Panc1 (cell line): Measurements from ENCODE around the gene ALOX12. TPM values are rescaled to one million over a fixed set of nuclear protein-coding genes. Genes with fewer than 3 reads are reported as not detected.

Experiments
- ATAC-seq: fragments of 200-7000 bp; cut with Tn5 transposase; 2 replicates; pipeline ENCODE4 v1.9.1; 2020; ENCODE audit warnings: mild to moderate bottlenecking, moderate library complexity
- BruUV-seq: library from RNA; stranded (reverse); fragments of 400-500 nt; replicated peaks from 2 replicates; lab custom pipeline; 2021; lab: Mats Ljungman, UMichigan
- CTCF ChIA-PET: fragments of 300-600 bp; sonication (Branson Sonifier 250); formaldehyde crosslinking; loops from one replicate; lab custom pipeline; 2022; ENCODE audit warnings: antibody characterized with exemption; lab: Charles Lee
- POLR2A ChIA-PET: fragments of 300-600 bp; sonication (Branson Sonifier 250); formaldehyde crosslinking; loops from one replicate; lab custom pipeline; 2022; ENCODE audit warnings: antibody characterized with exemption; lab: Charles Lee
- DNase-seq: peaks from one replicate; pipeline ENCODE4 v3.0.0-alpha.2; 2010; ENCODE audit warnings: low read depth, low spot score
- H3K27ac ChIP-seq: 2 replicates; pipeline ENCODE4 v1.5.1; 2011; ENCODE audit warnings: mild to moderate bottlenecking, low read length, inconsistent platforms
- H3K27me3 ChIP-seq: fragments of 200-500 bp; sonication (Bioruptor generic); 2 replicates; pipeline ENCODE4 v1.6.0; 2014; ENCODE audit warnings: low read length, inconsistent platforms; ENCODE audit not compliant: control insufficient read depth, insufficient read depth
- H3K36me3 ChIP-seq: fragments of 200-500 bp; sonication (Bioruptor generic); 2 replicates; pipeline ENCODE4 v1.5.1; 2014; ENCODE audit warnings: inconsistent platforms, mild to moderate bottlenecking, low read length, moderate library complexity; ENCODE audit not compliant: control insufficient read depth, insufficient read depth
- H3K4me1 ChIP-seq: 2 replicates; pipeline ENCODE4 v1.5.1; 2011; ENCODE audit warnings: inconsistent platforms, mild to moderate bottlenecking, low read length, moderate library complexity; ENCODE audit not compliant: control insufficient read depth, insufficient read depth
- H3K4me3 ChIP-seq, 2 experiments: 2 replicates each; pipeline ENCODE4 v1.5.1; 2011 to 2012; ENCODE audit warnings: low read depth in 2 of 2, low read length in 2 of 2, mild to moderate bottlenecking in 2 of 2, inconsistent platforms in 1 of 2, moderate library complexity in 1 of 2
- H3K9me3 ChIP-seq: fragments of 200-500 bp; sonication (Bioruptor generic); 2 replicates; pipeline ENCODE4 v1.5.1; 2014; ENCODE audit warnings: low read depth, mild to moderate bottlenecking, inconsistent platforms, low read length, moderate library complexity; ENCODE audit not compliant: control insufficient read depth, insufficient read depth
- POLR2AphosphoS5 ChIP-seq: IDR thresholded peaks from 2 replicates; pipeline ENCODE4 v1.6.1; 2012; ENCODE audit warnings: mild to moderate bottlenecking, low read depth, low read length, moderate library complexity
- SIN3A ChIP-seq: IDR thresholded peaks from 2 replicates; pipeline ENCODE4 v1.6.1; 2012; ENCODE audit warnings: low read depth, mild to moderate bottlenecking, low read length, moderate library complexity, borderline replicate concordance; ENCODE audit not compliant: insufficient read depth
- TCF7L2 ChIP-seq: IDR thresholded peaks from 2 replicates; pipeline ENCODE4 v1.6.1; 2011; ENCODE audit warnings: mild to moderate bottlenecking, low read depth, low read length, inconsistent platforms
- in situ Hi-C: cut with HindIII; loops from 2 replicates; pipeline ENCODE4 v1.10.0; 2016; ENCODE audit warnings: low sequenced_read_pairs, low pct_unique_long_range_greater_than_20kb
- intact Hi-C: fragments of 100-400 bp; cut with micrococcal nuclease; formaldehyde crosslinking; loops from one replicate; pipeline ENCODE4 v1.10.0; 2022; ENCODE audit not compliant: unreplicated experiment
- total RNA-seq: library from RNA; stranded (reverse); gene quantifications from one replicate; pipeline ENCODE4 v1.2.1, GENCODE V29; 2021; ENCODE audit not compliant: unreplicated experiment
- TF ChIP-seq, protein P1 (sequence below): fragments of 450-650 bp; IDR thresholded peaks from 2 replicates; pipeline ENCODE4 v1.5.1; 2017; ENCODE audit warnings: mild to moderate bottlenecking
- TF ChIP-seq, protein P2 (sequence below), 2 experiments: IDR thresholded peaks; 2 replicates each; pipeline ENCODE4 v1.6.1; 2011 to 2012; ENCODE audit warnings: low read depth in 2 of 2, control low read depth in 1 of 2, low read length in 1 of 2, mild to moderate bottlenecking in 1 of 2, moderate library complexity in 1 of 2; ENCODE audit not compliant: insufficient read depth in 1 of 2

The ALOX12 gene
- total RNA-seq, 1 experiment from 2014 or later, result not detected

DNA sequence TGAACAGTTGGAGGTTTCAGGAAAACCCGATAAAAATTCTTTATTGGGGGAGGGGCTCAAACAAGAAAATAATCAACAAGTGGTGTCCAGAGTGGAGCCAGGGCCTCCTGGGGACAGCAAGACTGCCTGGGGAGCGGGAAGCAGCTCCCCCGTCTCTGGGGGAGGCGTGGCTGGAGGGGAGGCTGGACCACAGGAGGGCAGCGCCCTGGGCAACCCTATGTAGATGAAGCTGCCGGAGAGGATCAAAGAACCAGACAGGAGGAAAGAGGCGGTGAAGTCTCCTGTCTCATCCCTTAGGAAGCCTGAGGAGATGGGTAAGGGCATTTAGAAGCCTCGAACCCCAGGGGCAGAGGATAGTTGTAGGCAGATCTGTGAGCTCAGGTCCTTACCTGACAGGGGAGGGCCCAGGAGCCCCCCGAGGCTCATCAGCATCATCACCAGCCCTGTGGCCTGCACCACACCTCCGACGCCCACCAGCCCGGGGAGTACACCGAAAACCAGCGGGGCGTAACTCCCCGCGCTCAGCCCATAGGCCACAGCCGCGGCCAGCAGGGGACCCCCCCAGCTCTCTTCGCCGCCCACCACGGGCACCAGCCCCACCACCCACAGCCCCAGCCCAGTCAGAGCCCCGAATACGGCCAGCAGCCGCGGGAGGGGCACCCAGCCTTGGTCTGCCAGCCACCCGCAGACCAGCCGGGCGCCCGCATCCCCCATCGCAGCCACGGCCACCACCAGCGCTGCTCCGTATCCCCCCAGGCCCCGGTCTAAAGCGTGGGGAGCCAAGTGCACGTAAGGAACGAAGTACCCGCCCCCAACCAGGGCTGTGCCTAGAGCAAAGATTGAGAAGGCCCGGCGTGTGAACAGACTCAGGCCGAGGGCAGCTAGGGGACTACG is 46.0 kb downstream of the ALOX12 start:
- Histone ChIP-seq H3K36me3 (no peaks in the 10 kb centered on the region), H3K9me3 (no peaks in the 10 kb centered on the region), H3K4me1 (peaks cover 12% of the 10 kb centered on the region), H3K27ac (no peak overlapping the region), H3K27me3 (no peaks in the 10 kb centered on the region), H3K4me3 (no peak overlapping the region)
- no peak for ATAC-seq
- CTCF ChIA-PET, result no interaction called here
- intact Hi-C loops, result loop anchor here (10.0 kb wide), 1 partner anchor 123 kb away; no protein-coding TSS in a partner anchor
- DNase-seq, result no peak
- POLR2A ChIA-PET, result interaction anchor here (0.6 kb wide), 1 partner anchor 100 kb away, joined by 7 read pairs; no protein-coding TSS in a partner anchor
- BruUV-seq, result no TSS peak
- TF ChIP-seq TCF7L2 (no peak), SIN3A (no peak), POLR2AphosphoS5 (no peak)
- TF ChIP-seq, protein P1, sequence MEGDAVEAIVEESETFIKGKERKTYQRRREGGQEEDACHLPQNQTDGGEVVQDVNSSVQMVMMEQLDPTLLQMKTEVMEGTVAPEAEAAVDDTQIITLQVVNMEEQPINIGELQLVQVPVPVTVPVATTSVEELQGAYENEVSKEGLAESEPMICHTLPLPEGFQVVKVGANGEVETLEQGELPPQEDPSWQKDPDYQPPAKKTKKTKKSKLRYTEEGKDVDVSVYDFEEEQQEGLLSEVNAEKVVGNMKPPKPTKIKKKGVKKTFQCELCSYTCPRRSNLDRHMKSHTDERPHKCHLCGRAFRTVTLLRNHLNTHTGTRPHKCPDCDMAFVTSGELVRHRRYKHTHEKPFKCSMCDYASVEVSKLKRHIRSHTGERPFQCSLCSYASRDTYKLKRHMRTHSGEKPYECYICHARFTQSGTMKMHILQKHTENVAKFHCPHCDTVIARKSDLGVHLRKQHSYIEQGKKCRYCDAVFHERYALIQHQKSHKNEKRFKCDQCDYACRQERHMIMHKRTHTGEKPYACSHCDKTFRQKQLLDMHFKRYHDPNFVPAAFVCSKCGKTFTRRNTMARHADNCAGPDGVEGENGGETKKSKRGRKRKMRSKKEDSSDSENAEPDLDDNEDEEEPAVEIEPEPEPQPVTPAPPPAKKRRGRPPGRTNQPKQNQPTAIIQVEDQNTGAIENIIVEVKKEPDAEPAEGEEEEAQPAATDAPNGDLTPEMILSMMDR, result no peak
- TF ChIP-seq, protein P2, sequence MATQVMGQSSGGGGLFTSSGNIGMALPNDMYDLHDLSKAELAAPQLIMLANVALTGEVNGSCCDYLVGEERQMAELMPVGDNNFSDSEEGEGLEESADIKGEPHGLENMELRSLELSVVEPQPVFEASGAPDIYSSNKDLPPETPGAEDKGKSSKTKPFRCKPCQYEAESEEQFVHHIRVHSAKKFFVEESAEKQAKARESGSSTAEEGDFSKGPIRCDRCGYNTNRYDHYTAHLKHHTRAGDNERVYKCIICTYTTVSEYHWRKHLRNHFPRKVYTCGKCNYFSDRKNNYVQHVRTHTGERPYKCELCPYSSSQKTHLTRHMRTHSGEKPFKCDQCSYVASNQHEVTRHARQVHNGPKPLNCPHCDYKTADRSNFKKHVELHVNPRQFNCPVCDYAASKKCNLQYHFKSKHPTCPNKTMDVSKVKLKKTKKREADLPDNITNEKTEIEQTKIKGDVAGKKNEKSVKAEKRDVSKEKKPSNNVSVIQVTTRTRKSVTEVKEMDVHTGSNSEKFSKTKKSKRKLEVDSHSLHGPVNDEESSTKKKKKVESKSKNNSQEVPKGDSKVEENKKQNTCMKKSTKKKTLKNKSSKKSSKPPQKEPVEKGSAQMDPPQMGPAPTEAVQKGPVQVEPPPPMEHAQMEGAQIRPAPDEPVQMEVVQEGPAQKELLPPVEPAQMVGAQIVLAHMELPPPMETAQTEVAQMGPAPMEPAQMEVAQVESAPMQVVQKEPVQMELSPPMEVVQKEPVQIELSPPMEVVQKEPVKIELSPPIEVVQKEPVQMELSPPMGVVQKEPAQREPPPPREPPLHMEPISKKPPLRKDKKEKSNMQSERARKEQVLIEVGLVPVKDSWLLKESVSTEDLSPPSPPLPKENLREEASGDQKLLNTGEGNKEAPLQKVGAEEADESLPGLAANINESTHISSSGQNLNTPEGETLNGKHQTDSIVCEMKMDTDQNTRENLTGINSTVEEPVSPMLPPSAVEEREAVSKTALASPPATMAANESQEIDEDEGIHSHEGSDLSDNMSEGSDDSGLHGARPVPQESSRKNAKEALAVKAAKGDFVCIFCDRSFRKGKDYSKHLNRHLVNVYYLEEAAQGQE (IDR thresholded peaks at IDR 0.05; ENCODE audit: insufficient read depth in 1 of 2, low read depth in 2 of 2, low read length in 1 of 2), result no peak
- in situ Hi-C loops, result no loop called here

- POLR2A ChIA-PET, result interaction anchor here (0.9 kb wide), 1 partner anchor 176 kb away, joined by 4 read pairs; no protein-coding TSS in a partner anchor
Observed at GRCh38 chr17:7042501-7043181, 46.8 kb downstream of the ALOX12 start.

More at GRCh38 chr17:7042501-7043181, 46.8 kb downstream of the ALOX12 start:
- intact Hi-C loops, result loop anchor here (10.0 kb wide), 1 partner anchor 122 kb away; no protein-coding TSS in a partner anchor
- BruUV-seq, result no TSS peak
- Histone ChIP-seq H3K4me3 (peak overlapping the region; percentile 37 to 55), H3K9me3 (no peaks in the 10 kb centered on the region), H3K27ac (no peak overlapping the region), H3K4me1 (peaks cover 12% of the 10 kb centered on the region), H3K27me3 (no peaks in the 10 kb centered on the region), H3K36me3 (no peaks in the 10 kb centered on the region)
- in situ Hi-C loops, result no loop called here
- ATAC-seq, result no peak
- no peak for DNase-seq
- no peak for TF ChIP-seq TCF7L2
- TF ChIP-seq, protein P1, result no peak
- TF ChIP-seq, protein P2 (IDR thresholded peaks at IDR 0.05; ENCODE audit: insufficient read depth in 1 of 2, low read depth in 2 of 2, low read length in 1 of 2), result no peak
- TF ChIP-seq POLR2AphosphoS5, result no peak
- TF ChIP-seq SIN3A, result no peak
- CTCF ChIA-PET, result no interaction called here
